ENCODE data around the gene TTLL3.

GRCh38 chr3:9876991-9877390 is 66.9 kb downstream of the TTLL3 start:
- TF ChIP-seq CTCF (IDR thresholded peaks at IDR 0.05) (no peak), POLR2AphosphoS5 (IDR thresholded peaks at IDR 0.05) (no peak)
